GM21619 (cell line): ENCODE results near the gene UROD.
"Not testable (repeated sequence)": the region's sequence is repeated elsewhere in the genome, so short reads cannot be mapped to it uniquely, and the experiment has no call there.

ENCODE experiments used
- ATAC-seq: cut with Tn5 transposase; IDR thresholded peaks from one replicate; pipeline ENCODE4 v1.9.1; 2021; ENCODE audit not compliant: unreplicated experiment

UROD gene

DNA sequence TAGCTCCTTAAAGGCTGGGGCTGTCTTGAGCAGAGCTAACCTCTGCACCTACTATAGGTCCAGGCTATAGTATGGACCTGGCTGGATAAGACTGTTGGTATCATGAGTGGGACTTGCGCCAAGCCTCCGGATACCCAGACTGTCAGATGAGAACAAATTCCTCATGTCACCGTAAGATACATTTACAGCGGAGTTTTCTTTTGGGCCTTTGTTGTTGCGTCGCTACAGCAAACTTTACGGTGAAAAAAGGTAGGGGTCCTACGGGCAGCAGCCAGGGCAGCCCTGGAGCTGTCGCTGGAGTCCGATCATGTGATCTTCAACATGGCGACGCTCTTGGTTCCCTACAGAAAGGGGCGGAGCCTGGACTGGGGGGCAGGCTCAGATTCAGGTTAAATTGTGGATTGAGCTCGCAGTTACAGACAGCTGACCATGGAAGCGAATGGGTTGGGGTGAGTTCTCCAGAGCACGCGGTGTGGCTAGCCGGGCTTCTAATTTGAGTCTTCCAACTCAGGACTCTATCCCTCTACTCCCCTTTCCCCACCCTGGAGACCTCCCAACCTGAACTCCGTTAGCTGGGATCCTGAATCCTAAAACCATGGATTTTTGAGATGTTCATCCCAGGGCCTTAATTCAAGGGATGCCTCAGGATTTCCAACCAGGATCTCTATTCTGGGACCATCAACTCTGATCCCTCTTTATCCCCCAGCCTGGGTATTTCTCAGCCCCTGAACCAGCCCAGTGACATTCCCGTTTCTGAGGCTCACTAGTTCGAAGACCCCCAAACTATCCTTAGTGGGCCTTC, at the start of gene UROD:
TSS of gene UROD (plus strand) at position 418 of the 802 bp plus-strand sequence. CDS start at position 430, 12 bp downstream.
- peak; percentile 57 for ATAC-seq

DNA sequence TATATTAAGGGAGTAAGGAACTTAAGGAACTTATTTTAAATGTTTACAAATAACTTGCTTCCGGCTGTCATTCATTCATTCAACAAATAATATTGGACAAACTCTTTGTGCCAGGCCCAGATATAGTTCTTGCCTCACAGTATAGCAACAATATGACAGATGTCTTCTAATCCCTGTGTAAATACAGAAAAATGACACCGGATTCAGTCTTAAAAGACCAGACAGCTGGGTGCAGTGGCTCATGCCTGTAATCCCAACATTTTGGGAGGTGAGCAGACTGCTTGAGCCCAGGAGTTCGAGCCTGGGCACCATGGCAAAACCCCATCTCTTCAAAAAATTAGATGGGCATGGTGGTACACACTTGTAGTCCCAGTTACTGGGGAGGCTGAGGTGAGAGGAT, 49.3 kb upstream of the UROD start:
- ATAC-seq, result no peak

DNA sequence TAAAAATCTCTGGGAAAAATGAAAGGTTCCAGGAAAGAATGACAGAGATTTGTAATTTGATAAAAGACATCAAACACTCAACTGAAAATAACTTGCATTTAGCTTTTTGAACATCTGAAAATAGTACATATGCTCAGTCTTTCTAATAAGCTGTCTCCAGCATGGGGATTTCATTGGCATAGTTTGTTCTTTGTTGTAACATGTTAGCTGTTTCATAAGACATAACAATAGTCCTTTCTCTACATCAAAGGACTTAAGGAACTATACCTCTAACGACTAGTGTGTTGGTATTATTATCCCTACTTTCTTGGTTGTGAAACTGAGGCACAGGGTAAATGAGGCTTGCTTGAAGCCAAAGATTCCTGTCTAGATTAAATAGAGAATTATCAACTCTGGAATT, 47.7 kb upstream of the UROD start:
- ATAC-seq, result no peak

DNA sequence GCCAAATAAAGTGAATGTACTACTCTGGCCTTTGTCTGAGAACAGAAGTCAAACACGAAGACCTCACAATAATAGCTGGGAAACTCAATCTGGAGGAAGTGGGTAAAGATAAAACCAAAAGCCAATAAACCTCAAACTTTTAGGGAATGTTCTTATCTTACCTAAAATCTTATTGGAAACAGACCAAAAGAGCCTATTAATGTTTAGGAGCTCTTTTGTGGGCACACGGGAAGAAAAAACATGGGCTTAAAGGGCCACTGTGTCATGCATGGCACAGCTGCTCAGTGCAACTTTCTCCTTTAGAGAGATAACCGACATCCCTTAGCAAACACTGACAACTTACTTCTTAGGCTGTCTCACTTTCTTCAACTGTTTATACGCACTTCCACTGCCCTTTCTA, 41.7 kb upstream of the UROD start:
- no peak for ATAC-seq

DNA sequence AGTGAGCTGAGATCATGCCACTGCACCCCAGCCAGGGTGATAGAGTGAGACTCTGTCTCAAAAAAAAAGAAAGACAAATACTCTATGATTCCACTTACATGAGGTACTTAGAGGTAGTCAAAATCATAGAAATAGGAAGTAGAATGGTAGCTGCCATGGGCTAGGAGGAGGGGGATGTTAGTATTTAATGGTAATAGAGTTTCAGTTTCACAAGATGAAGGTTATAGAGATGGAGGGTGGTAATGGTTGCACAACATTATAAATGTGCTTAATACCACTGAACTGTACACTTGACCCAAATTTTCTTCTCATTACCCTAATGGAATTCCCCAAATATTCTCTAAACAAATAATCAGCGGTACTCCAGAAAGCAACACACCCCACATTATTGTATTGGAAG, 38.4 kb upstream of the UROD start:
- ATAC-seq, result no peak

DNA sequence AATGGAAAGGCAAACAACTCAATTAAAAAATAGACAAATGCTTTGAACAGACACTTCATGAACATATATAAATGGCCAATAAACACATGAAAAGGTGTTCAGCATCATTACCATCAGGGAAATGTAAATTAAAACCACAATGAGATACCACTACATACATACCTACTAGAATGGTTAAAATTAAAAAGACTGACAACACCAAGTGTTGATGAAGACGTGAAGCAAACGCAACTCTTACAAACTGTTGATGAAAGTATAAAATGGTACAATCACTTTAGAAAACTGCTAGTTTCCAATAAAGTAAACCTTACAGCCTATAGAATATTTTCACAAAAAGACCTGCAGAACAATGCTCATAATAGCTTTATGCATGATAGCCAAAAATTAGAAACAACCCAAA, 35.8 kb upstream of the UROD start:
- ATAC-seq, result no peak

DNA sequence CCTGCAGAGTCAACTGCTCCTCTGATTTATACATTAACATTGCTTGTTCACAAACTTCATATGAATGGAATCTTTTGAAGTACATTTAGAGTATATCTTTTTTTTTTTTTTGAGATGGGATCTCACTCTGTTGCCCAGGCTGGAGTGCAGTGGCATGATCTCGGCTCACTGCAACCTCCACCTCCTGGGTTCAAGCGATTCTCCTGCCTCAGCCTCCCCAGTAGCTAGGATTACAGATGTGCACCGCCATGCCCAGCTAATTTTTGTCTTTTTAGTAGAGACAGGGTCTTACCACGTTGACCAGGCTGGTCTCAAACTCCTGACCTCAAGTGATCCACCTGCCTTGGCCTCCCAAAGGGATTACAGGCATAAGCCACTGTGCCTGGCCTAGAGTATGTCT, 34.7 kb upstream of the UROD start:
- not testable (repeated sequence) for ATAC-seq

DNA sequence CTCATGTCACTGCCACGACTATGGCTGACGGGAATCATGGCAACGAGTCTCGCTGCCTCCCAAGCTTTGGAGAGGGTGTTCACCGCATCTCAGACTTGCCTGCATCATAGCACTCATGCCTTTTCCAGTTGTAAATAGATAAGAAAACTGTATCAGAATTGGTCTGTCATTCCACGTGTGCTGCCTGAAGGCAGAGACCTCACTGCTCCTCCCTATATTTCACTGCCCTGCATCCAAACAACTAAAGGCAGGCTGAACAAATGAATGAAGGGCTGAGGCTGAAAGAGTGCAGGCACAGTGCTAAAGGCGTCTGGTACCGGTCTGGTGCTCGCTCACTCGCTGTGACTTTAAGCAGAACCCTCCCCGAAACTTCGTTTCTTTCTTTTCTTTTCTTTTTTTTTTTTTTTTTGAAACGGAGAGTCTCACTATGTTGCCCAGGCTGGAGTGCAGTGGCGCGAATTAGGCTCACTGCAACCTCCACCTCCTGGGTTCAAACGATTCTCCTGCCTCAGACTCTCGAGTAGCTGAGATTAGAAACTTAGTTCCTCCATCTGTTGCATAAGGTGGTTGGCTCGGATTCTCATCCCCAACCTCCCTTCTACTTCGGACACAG, 26.2 kb upstream of the UROD start:
- ATAC-seq, result peak; percentile 11

DNA sequence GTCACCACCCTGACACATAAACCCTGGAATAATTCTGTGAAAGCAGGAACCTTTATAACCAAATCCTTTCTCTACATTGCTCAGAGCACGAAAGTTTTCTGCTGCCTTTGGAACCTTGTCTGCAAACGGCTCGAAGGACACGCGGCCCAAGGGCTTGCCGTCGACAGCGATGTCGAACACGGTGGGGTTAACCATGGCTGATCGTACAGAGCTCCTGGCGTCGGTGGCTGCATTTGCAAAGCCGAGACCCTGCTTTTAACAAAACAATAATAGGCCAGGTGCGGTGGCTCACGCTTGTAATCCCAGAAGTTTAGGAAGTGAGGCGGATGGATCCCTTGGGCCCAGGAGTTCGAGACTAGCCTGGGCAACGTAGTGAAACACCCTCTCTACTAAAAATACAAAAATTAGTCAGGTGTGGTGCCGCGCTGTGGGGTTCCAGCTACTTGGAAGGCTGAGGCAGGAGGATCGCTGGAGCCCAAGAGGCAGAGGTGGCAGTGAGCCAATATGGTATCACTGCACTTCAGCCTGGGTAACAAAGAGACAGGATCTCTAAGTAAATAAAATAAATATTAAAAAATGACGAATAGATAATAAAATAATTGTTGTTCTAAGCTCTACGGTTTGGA, 23.4 kb upstream of the UROD start:
- no peak for ATAC-seq

DNA sequence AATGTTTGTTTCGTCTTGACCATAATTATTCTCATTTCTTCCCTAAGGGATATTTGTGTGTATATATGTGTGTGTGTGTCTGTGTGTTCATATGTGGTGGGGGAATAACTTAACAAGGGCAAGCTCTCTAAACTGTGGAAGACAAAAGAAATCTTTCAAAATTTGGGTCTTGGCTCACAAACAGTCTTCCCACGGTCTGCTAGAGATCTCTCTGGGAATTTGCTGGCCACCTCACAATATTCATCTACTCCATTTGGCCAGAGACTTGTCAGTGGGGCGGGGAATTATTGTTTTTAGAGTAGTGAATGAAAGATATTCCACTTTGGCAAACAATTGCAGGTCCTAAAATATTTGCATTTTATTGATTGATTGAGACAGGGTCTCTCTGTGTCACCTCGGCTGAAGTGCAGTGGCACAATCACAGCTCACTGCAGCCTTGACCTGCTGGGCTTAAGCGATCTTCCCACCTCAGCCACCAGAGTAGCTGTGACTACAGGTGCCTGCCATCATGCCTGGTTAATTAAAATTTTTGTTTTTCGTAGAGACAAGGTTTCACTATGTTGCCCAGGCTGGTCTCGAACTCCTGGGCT, 17.6 kb upstream of the UROD start:
- no peak for ATAC-seq

DNA sequence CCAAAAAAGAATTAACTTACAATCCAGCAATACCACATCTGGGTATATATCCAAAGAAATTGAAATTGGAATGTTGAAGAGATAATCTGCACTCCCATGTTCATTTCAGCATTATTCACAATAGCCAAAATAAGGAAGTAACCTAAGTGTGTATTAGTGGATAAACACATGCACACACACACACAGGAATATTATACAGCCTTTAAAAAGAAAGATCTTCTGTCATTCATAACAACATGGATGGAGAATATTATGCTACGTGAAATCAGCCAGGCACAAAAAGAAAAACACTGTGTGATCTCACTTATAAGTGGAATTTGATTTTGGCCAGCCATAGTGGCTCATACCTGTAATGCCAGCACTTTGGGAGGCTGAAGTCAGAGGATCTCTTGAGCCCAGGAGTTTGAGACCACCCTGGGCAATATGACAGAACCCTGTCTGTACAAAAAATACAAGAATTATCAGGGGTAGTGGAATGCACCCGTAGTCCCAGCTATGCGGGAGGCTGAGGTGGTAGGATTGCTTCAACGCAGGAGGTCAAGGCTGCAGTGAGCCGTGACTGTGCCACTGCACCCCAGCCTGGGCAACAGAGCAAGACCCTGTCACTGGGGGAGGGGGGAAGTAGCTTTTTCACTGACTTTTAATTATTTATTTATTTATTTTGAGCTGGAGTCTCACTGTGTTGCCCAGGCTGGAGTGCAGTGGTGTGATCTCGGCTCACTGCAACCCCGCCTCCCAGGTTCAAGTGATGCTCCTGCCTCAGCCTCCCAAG, 16.4 kb upstream of the UROD start:
- no peak for ATAC-seq

DNA sequence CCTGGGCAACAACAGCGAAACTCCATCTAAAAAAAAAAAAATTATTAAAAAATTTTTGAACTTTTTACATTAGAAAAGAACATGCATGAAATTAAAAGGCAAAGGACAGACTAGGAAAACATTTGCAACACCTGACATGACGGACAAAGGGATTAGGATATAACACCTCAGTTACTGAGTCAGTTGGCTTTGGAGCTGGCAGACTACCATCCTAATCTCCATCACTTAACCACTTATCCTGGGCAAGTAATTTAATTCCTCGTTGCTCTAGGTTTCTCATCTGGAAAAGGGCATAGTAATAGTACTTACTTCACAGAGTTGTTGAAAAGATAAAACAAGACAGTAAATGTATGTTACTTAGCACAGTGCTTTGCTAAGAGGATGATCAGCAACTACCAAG, 12.8 kb upstream of the UROD start:
- ATAC-seq, result no peak

DNA sequence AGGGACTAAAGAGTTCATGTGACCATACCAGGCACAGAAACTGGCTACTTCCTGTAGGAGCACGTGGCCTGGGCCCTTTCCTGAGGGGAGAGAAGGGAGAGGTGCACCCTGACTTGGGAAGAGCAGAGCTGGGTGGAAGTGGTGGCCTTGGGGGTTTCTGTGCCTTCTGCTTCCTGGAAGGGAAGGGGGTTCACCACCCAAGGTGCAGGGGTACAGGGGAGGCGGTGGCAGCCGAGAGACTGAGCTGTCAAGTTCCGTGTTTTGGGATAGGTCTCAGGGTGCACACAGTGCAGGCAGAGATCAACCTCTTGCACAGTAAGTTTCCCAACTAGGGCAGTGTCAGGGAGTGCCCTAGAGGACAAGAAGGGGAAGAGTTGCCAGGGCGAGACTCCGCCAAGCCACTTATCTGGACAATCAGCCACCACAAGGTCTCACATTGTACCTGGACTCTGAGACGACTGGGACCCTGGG, 11.0 kb upstream of the UROD start:
- ATAC-seq, result no peak

DNA sequence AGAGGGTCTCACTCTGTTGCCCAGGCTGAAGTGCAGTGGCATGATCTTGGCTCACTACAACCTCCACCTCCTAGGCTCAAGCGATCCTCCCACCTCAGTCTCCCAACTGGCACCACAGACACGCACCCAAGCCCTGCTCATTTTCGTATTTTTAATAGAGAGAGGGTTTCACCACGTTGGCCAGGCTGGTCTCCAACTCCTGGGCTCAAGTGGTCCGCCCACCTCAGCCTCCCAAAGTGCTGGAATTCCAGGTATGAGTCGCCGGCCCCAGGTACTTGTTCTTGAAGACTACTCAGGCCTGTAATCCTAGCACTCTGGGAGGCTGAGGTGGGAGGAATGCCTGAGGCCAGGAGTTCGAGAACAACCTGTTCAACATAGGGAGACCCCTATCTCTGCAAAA, 10.5 kb upstream of the UROD start:
- ATAC-seq, result not testable (repeated sequence)

DNA sequence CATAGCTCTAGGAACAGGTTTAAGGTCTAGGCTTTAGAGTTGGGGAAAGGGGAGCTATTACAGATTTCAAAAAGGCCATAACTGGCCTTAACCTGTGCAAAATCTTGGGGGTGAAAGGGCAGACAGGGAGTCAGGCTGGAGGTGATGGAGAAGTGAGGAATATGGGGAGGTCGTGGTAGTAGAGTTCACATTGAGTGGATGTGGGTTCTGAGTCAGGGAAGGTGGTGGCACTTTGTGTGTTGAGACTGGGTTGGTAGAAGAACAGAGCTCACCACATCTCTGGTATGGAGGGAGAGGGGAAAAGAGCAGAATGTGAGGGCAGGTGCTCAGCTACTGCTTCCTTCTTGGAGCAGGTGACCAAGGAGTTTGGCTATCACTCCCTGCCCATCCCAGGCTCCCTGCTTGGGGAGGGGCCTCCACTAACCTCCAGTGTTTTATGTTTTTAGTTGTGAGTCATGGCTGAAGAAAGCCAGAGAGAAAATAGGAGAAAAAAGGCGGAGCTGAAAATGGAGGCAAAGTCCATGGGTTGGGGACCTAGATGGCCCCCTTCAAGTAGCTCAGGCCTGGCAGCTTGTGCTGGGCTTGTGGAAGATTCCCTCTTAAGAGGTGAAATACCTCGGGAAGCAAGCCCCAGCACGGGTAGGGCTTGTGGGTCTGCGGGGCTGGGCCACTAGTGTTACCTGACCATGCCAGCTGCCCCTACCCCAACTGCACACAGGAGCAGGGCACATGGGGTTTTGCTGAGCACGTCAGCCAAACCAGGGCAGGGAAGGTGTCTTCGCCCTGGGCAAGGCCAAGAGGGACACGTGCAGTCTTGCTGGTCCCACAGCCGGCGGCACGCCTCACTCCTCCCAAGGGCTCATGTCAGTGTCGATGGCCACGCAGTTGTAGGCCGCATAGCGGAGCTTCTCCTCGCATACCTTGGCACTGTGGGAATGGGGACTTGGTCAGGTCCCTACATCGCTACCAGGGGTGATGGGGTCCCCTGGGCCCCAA, 9.1 kb upstream of the UROD start:
- no peak for ATAC-seq

DNA sequence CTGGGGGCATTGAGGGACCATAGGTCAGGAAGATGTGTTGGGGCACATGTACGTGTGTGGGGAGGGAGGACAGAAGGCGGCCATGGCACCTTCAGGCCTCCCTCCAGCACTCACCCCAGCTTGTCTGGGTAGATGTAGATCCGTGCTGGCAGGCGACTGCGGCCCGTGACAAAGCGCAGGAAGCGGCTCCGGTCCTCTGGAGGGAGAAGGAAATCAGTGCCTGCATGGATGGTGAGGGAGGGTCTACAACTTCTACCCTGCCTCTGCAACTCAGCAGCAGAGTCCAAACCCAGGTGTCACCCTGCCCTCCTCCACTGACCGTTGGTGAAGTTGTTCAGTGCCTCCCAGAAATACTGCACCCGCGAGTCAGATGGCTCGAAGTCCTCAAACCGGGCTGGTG, 8.3 kb upstream of the UROD start:
- ATAC-seq, result no peak

DNA sequence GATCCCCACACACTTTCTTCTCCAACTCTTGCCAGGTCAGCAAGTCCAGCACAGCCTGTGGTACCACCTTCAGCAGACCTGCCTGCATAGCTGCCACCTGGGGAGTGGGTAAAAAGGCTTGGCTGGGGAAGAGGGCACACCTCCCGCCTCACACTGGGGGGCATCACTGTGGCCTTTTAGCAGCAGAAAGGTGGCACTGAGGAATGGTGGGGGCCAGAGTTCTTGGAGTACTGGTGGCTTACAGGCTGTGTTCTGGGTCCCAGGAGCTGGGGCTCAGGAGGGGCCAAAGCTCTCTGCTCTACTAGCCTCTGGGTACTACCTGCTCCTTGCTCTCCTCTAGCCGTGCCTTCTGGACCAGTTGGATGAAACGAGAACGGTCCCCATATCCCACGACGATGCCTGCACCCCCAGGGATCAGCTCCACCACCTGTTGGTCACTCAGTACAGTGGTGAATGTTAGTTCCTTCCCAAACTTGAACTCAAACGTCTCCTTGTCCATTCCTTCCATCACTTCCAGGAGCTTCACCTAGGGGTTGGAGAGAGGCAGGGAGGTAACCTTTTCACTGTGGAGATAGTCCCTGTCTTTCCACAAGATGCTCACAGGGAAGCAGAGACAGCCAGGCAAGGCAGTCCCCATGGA, 7.7 kb upstream of the UROD start:
- ATAC-seq, result no peak

DNA sequence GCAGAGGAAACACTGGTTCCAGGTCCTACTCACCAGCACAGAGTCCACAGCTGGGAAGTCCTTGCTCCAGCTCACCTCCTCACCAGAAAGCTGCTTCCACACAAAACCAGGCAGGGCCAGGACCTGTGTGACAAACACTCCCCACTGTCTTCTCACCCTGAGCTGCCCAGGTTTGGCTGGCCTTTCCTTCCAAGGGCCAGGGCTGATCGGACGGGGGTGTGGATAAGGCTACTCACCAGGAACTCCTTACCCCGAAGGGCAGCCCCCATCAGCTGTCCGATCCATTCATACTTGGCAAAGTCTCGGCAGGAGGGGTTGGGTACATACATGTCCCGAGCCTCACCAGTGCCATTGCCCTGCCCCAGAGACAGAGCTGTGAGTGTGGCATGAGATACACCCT, 6.3 kb upstream of the UROD start:
- no peak for ATAC-seq

DNA sequence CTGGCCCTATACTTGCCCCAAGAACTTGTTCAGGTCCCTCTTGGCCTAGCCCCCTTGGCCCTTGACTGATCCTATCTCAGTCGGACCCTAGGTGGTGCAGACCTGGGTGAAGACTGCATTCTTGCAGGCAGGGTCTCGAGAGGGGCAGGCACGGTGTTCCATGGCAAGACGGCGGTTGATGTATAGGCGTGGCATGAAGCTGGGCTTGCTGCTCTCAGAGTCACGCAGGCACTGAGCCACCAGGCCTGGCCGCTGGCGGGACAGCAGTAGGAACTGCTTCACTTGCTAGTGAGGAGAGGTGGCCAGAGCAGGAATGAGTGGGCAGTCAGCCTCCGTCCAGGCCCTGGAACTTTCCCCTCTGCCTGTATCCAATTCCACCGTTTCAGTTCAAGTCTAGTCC, 4.7 kb upstream of the UROD start:
- ATAC-seq, result no peak
